ENCODE measurements around the gene NADK2. TPM values are rescaled to one million over a fixed set of nuclear protein-coding genes. Genes with fewer than 3 reads are reported as not detected.
"Not testable (repeated sequence)": the region's sequence is repeated elsewhere in the genome, so short reads cannot be mapped to it uniquely, and the experiment has no call there.

NADK2 gene
- total and polyA plus RNA-seq, 9 donors: 28.9 to 42.2 (median 39.3) TPM

- no peak overlapping the region for H3K27ac ChIP-seq (ENCODE audit: low read length)
- no peaks in the 10 kb centered on the region for H3K4me1 ChIP-seq (ENCODE audit: control insufficient read depth, insufficient read depth, low read length)
- H3K27me3 ChIP-seq (ENCODE audit: control insufficient read depth, insufficient read depth, low read length): no peaks in the 10 kb centered on the region
- no CpG with 5 or more reads among the region's 2 CpGs for WGBS (ENCODE audit: insufficient coverage)
- no peak for DNase-seq
- no peaks in the 10 kb centered on the region for H3K9me3 ChIP-seq (replicated peaks; ENCODE audit: control insufficient read depth, low read depth, low read length)
- no peak overlapping the region for H3K4me3 ChIP-seq (ENCODE audit: low read length)
- peaks cover 18% of the 10 kb centered on the region for H3K36me3 ChIP-seq (ENCODE audit: control insufficient read depth, insufficient read depth, low read length)
Measured at GRCh38 chr5:36215910-36216309, 25.8 kb downstream of the NADK2 start.

- Histone ChIP-seq H3K36me3 (ENCODE audit: control insufficient read depth, insufficient read depth, low read length) (peaks cover 15% of the 10 kb centered on the region), H3K9me3 (replicated peaks; ENCODE audit: control insufficient read depth, low read depth, low read length) (no peaks in the 10 kb centered on the region), H3K27me3 (ENCODE audit: control insufficient read depth, insufficient read depth, low read length) (no peaks in the 10 kb centered on the region), H3K4me1 (ENCODE audit: control insufficient read depth, insufficient read depth, low read length) (no peaks in the 10 kb centered on the region), H3K4me3 (ENCODE audit: low read length) (no peak overlapping the region), H3K27ac (ENCODE audit: low read length) (no peak overlapping the region)
- WGBS (ENCODE audit: insufficient coverage): no CpG with 5 or more reads among the region's 3 CpGs
- no peak for DNase-seq
Measured at GRCh38 chr5:36214436-36214835, 27.3 kb downstream of the NADK2 start.

GRCh38 chr5:36209664-36210063, 32.1 kb downstream of the NADK2 start:
- WGBS (ENCODE audit: insufficient coverage): no CpG with 5 or more reads among the region's 3 CpGs
- Histone ChIP-seq H3K27ac (ENCODE audit: low read length) (no peak overlapping the region), H3K4me1 (ENCODE audit: control insufficient read depth, insufficient read depth, low read length) (no peaks in the 10 kb centered on the region), H3K4me3 (ENCODE audit: low read length) (no peak overlapping the region), H3K27me3 (ENCODE audit: control insufficient read depth, insufficient read depth, low read length) (no peaks in the 10 kb centered on the region), H3K36me3 (ENCODE audit: control insufficient read depth, insufficient read depth, low read length) (peaks cover 7% of the 10 kb centered on the region), H3K9me3 (replicated peaks; ENCODE audit: control insufficient read depth, low read depth, low read length) (no peaks in the 10 kb centered on the region)
- no peak for DNase-seq

- no peak overlapping the region for H3K27ac ChIP-seq (ENCODE audit: low read length)
- H3K4me1 ChIP-seq (ENCODE audit: control insufficient read depth, insufficient read depth, low read length): no peaks in the 10 kb centered on the region
- no peaks in the 10 kb centered on the region for H3K9me3 ChIP-seq (replicated peaks; ENCODE audit: control insufficient read depth, low read depth, low read length)
- no peaks in the 10 kb centered on the region for H3K27me3 ChIP-seq (ENCODE audit: control insufficient read depth, insufficient read depth, low read length)
- peaks cover 7% of the 10 kb centered on the region for H3K36me3 ChIP-seq (ENCODE audit: control insufficient read depth, insufficient read depth, low read length)
- no CpG with 5 or more reads among the region's 2 CpGs for WGBS (ENCODE audit: insufficient coverage)
- no peak overlapping the region for H3K4me3 ChIP-seq (ENCODE audit: low read length)
- no peak for DNase-seq
Measured at GRCh38 chr5:36208786-36209185, 32.9 kb downstream of the NADK2 start.

- H3K4me3 ChIP-seq (ENCODE audit: low read length): no peak overlapping the region
- peaks cover 8% of the 10 kb centered on the region for H3K36me3 ChIP-seq (ENCODE audit: control insufficient read depth, insufficient read depth, low read length)
- H3K27ac ChIP-seq (ENCODE audit: low read length): no peak overlapping the region
- no peaks in the 10 kb centered on the region for H3K4me1 ChIP-seq (ENCODE audit: control insufficient read depth, insufficient read depth, low read length)
- no peaks in the 10 kb centered on the region for H3K9me3 ChIP-seq (replicated peaks; ENCODE audit: control insufficient read depth, low read depth, low read length)
- no peak for DNase-seq
- no peaks in the 10 kb centered on the region for H3K27me3 ChIP-seq (ENCODE audit: control insufficient read depth, insufficient read depth, low read length)
Measured at GRCh38 chr5:36206913-36207312, 34.8 kb downstream of the NADK2 start.

- 92% methylated on average over 2 of the region's 2 CpGs for WGBS (ENCODE audit: insufficient coverage)
Measured at GRCh38 chr5:36205329-36205728, 36.4 kb downstream of the NADK2 start.

GRCh38 chr5:36202521-36202961, 39.2 kb downstream of the NADK2 start:
- no CpG with 5 or more reads among the region's 3 CpGs for WGBS (ENCODE audit: insufficient coverage)
- Histone ChIP-seq H3K36me3 (ENCODE audit: control insufficient read depth, insufficient read depth, low read length) (peaks cover 12% of the 10 kb centered on the region), H3K27me3 (ENCODE audit: control insufficient read depth, insufficient read depth, low read length) (no peaks in the 10 kb centered on the region), H3K9me3 (replicated peaks; ENCODE audit: control insufficient read depth, low read depth, low read length) (no peaks in the 10 kb centered on the region), H3K27ac (ENCODE audit: low read length) (no peak overlapping the region), H3K4me1 (ENCODE audit: control insufficient read depth, insufficient read depth, low read length) (no peaks in the 10 kb centered on the region), H3K4me3 (ENCODE audit: low read length) (no peak overlapping the region)
- DNase-seq: peak; percentile 15

More at GRCh38 chr5:36205329-36205728, 36.4 kb downstream of the NADK2 start:
- Histone ChIP-seq H3K4me1 (ENCODE audit: control insufficient read depth, insufficient read depth, low read length) (no peaks in the 10 kb centered on the region), H3K4me3 (ENCODE audit: low read length) (no peak overlapping the region), H3K27ac (ENCODE audit: low read length) (no peak overlapping the region), H3K36me3 (ENCODE audit: control insufficient read depth, insufficient read depth, low read length) (peaks cover 12% of the 10 kb centered on the region), H3K9me3 (replicated peaks; ENCODE audit: control insufficient read depth, low read depth, low read length) (no peaks in the 10 kb centered on the region), H3K27me3 (ENCODE audit: control insufficient read depth, insufficient read depth, low read length) (no peaks in the 10 kb centered on the region)
- DNase-seq: no peak

GRCh38 chr5:36200513-36200912, 41.2 kb downstream of the NADK2 start:
- H3K27me3 ChIP-seq (ENCODE audit: control insufficient read depth, insufficient read depth, low read length): no peaks in the 10 kb centered on the region
- WGBS (ENCODE audit: insufficient coverage): 83% methylated on average over 1 of the region's 4 CpGs
- H3K4me3 ChIP-seq (ENCODE audit: low read length): no peak overlapping the region
- no peak for DNase-seq
- H3K27ac ChIP-seq (ENCODE audit: low read length): no peak overlapping the region
- no peaks in the 10 kb centered on the region for H3K9me3 ChIP-seq (replicated peaks; ENCODE audit: control insufficient read depth, low read depth, low read length)
- H3K36me3 ChIP-seq (ENCODE audit: control insufficient read depth, insufficient read depth, low read length): peaks cover 15% of the 10 kb centered on the region
- H3K4me1 ChIP-seq (ENCODE audit: control insufficient read depth, insufficient read depth, low read length): no peaks in the 10 kb centered on the region

GRCh38 chr5:36199620-36200019, 42.1 kb downstream of the NADK2 start:
- Histone ChIP-seq H3K4me1 (ENCODE audit: control insufficient read depth, insufficient read depth, low read length) (no peaks in the 10 kb centered on the region), H3K9me3 (replicated peaks; ENCODE audit: control insufficient read depth, low read depth, low read length) (no peaks in the 10 kb centered on the region), H3K27ac (ENCODE audit: low read length) (no peak overlapping the region), H3K36me3 (ENCODE audit: control insufficient read depth, insufficient read depth, low read length) (peaks cover 20% of the 10 kb centered on the region), H3K4me3 (ENCODE audit: low read length) (no peak overlapping the region), H3K27me3 (ENCODE audit: control insufficient read depth, insufficient read depth, low read length) (no peaks in the 10 kb centered on the region)
- DNase-seq: no peak
- no CpG with 5 or more reads among the region's 2 CpGs for WGBS (ENCODE audit: insufficient coverage)

GRCh38 chr5:36198783-36199182, 42.9 kb downstream of the NADK2 start:
- H3K36me3 ChIP-seq (ENCODE audit: control insufficient read depth, insufficient read depth, low read length): peaks cover 20% of the 10 kb centered on the region
- H3K4me3 ChIP-seq (ENCODE audit: low read length); H3K9me3 ChIP-seq (replicated peaks; ENCODE audit: control insufficient read depth, low read depth, low read length); H3K27ac ChIP-seq (ENCODE audit: low read length); DNase-seq; H3K27me3 ChIP-seq (ENCODE audit: control insufficient read depth, insufficient read depth, low read length); H3K4me1 ChIP-seq (ENCODE audit: control insufficient read depth, insufficient read depth, low read length): not testable (repeated sequence)
- WGBS (ENCODE audit: insufficient coverage): no CpG with 5 or more reads among the region's 3 CpGs

GRCh38 chr5:36198281-36198680, 43.4 kb downstream of the NADK2 start:
- Histone ChIP-seq H3K36me3 (ENCODE audit: control insufficient read depth, insufficient read depth, low read length) (peaks cover 17% of the 10 kb centered on the region), H3K4me1 (ENCODE audit: control insufficient read depth, insufficient read depth, low read length) (no peaks in the 10 kb centered on the region), H3K4me3 (ENCODE audit: low read length) (no peak overlapping the region), H3K27ac (ENCODE audit: low read length) (no peak overlapping the region), H3K27me3 (ENCODE audit: control insufficient read depth, insufficient read depth, low read length) (no peaks in the 10 kb centered on the region), H3K9me3 (replicated peaks; ENCODE audit: control insufficient read depth, low read depth, low read length) (no peaks in the 10 kb centered on the region)
- no peak for DNase-seq

Data from muscle of leg (tissue), 11 donors.